A549 (cell line): ENCODE measurements around the gene SH3RF1. TPM values are rescaled to one million over a fixed set of nuclear protein-coding genes. Genes with fewer than 3 reads are reported as not detected.

ENCODE experiments used
- ATAC-seq, 2 experiments: fragments of 200-7000 bp in 1 of 2; fragments of >200 bp in 1 of 2; cut with Nextera tagmentation in 1 of 2; cut with Tn5 transposase in 1 of 2; 3 replicates each; pipeline versions ENCODE4 v1.8.0 to v1.9.1; 2018 to 2020; ENCODE audit warnings: mild to moderate bottlenecking in 1 of 2, moderate library complexity in 1 of 2
- CTCF ChIA-PET: fragments of 300-600 bp; sonication (Branson Sonifier 250); formaldehyde crosslinking; extraction: SDS; loops from one replicate; lab custom pipeline; 2021; ENCODE audit warnings: antibody characterized with exemption, inconsistent platforms; lab: Yijun Ruan, JAX
- POLR2A ChIA-PET: fragments of 350-600 bp; formaldehyde crosslinking; extraction: SDS; loops from one replicate; lab custom pipeline; 2021; ENCODE audit warnings: antibody characterized with exemption, inconsistent platforms; lab: Yijun Ruan, JAX
- DNase-seq, 2 experiments: peaks; one replicate each; pipeline versions ENCODE4 v3.0.0 to v3.0.0-alpha.2; 2011 to 2016; ENCODE audit warnings: low read depth in 1 of 2, low spot score in 1 of 2
- FAIRE-seq: peaks from 2 replicates; lab custom pipeline; 2011; peaks lifted over from hg19 to GRCh38; lab: Jason Lieb, UNC
- H3K27ac ChIP-seq, 2 experiments: fragments of >200 bp; sonication (Bioruptor Twin); formaldehyde crosslinking; 3 replicates each; pipeline ENCODE4 v1.5.1; 2016 to 2017
- H3K4me1 ChIP-seq: fragments of >200 bp; sonication (Bioruptor Twin); formaldehyde crosslinking; 3 replicates; pipeline ENCODE4 v1.6.1; 2016
- H3K4me2 ChIP-seq: fragments of >200 bp; sonication (Bioruptor Twin); formaldehyde crosslinking; 3 replicates; pipeline ENCODE4 v1.6.1; 2016
- H3K4me3 ChIP-seq: fragments of >200 bp; sonication (Bioruptor Twin); formaldehyde crosslinking; 3 replicates; pipeline ENCODE4 v1.5.1; 2016
- H3K9me3 ChIP-seq: fragments of >200 bp; sonication (Bioruptor Twin); formaldehyde crosslinking; 3 replicates; pipeline ENCODE4 v1.6.1; 2016
- ATOH8 ChIP-seq: fragments of 250-450 bp; sonication (Bioruptor Pico); IDR thresholded peaks from 2 replicates; pipeline ENCODE4 v1.5.0; 2020; ENCODE audit warnings: low read depth, mild to moderate bottlenecking, moderate library complexity
- BHLHE40 ChIP-seq: IDR thresholded peaks from 2 replicates; pipeline ENCODE4 v1.6.1; 2012; ENCODE audit warnings: low read depth, low read length, inconsistent platforms
- CBX2 ChIP-seq: fragments of 200-600 bp; sonication (generic); IDR thresholded peaks from 2 replicates; pipeline ENCODE4 v1.6.1; 2016; ENCODE audit warnings: low read depth, mild to moderate bottlenecking, borderline replicate concordance
- CHD2 ChIP-seq: fragments of 150-350 bp; IDR thresholded peaks from 2 replicates; pipeline ENCODE4 v1.6.1; 2014; ENCODE audit warnings: low read length; ENCODE audit not compliant: partially characterized antibody
- CHD4 ChIP-seq: fragments of 200-600 bp; sonication (generic); IDR thresholded peaks from 2 replicates; pipeline ENCODE4 v1.6.1; 2016; ENCODE audit warnings: antibody characterized with exemption, mild to moderate bottlenecking, borderline replicate concordance
- E2F6 ChIP-seq: IDR thresholded peaks from 2 replicates; pipeline ENCODE4 v1.6.1; 2012; ENCODE audit warnings: low read depth, borderline replicate concordance
- ESRRA ChIP-seq: fragments of 150-350 bp; IDR thresholded peaks from 2 replicates; pipeline ENCODE4 v1.6.1; 2014; ENCODE audit warnings: mild to moderate bottlenecking, low read length, borderline replicate concordance
- FOSL2 ChIP-seq, 2 experiments: fragments of 450-650 bp in 1 of 2; fragments of >200 bp in 1 of 2; sonication (Bioruptor Twin) in 1 of 2; formaldehyde crosslinking; IDR thresholded peaks; 2 replicates each; pipeline versions ENCODE4 v1.5.0 to v1.6.1; 2016 to 2020; ENCODE audit warnings: mild to moderate bottlenecking in 1 of 2, moderate library complexity in 1 of 2
- HDAC2 ChIP-seq: fragments of 200-600 bp; sonication (generic); IDR thresholded peaks from 2 replicates; pipeline ENCODE4 v1.6.1; 2016
- POLR2A ChIP-seq: IDR thresholded peaks from 2 replicates; pipeline ENCODE4 v1.6.1; 2012; ENCODE audit warnings: mild to moderate bottlenecking, low read length
- POLR2AphosphoS2 ChIP-seq: conservative IDR thresholded peaks from 2 replicates; pipeline ENCODE4 v1.6.1; 2012; ENCODE audit warnings: low read length, improper control_type of control experiment, inconsistent platforms
- USF2 ChIP-seq: fragments of 450-650 bp; IDR thresholded peaks from 2 replicates; pipeline ENCODE4 v1.6.1; 2014; ENCODE audit warnings: antibody characterized with exemption
- WGBS: methylation state at CpG from one replicate; pipeline ENCODE4 v1.1.6; 2017; ENCODE audit errors: missing lambda C conversion rate; 5-methylcytosine and 5-hydroxymethylcytosine counted together
- polyA plus RNA-seq, 4 experiments: library from polyadenylated mRNA; depleted of rRNA in 3 of 4; stranded (reverse); fragments of >200 nt; fragmentation: RNase III in 1 of 4; extraction: RNeasy Plus Mini Kit Qiagen cat#74134 plus additional on column Dnase treatment in 1 of 4; gene quantifications; 2 replicates in 3 of 4; 3 replicates in 1 of 4; pipeline ENCODE4 v1.2.3, GENCODE V29; 2011 to 2017

SH3RF1 gene
- polyA plus RNA-seq, 2 of the 4 experiments (the other 2 are of a cell fraction) = 8.0 to 15.1 TPM

GRCh38 chr4:169243825-169244609 lies 26.7 kb downstream of the SH3RF1 start (continued):
- TF ChIP-seq E2F6 = no peak
- TF ChIP-seq USF2 = no peak
- no peak for TF ChIP-seq HDAC2

GRCh38 chr4:169241464-169241863 lies 29.3 kb downstream of the SH3RF1 start:
- peaks cover 59% of the 10 kb centered on the region for H3K4me1 ChIP-seq
- ATAC-seq (0 out of 6 replicates have a peak, but pooled peaks of 1 of the 2 experiments have one; percentile 42), FAIRE-seq (no peak), DNase-seq (no peak)
- CTCF ChIA-PET = interaction anchor here (1.1 kb wide), 1 partner anchor 81 kb away, joined by 3 read pairs; no protein-coding TSS in a partner anchor
- TF ChIP-seq FOSL2 (IDR thresholded peaks at IDR 0.05) = no peak
- no peak for TF ChIP-seq FOSL2 (CRISPR knock-in tag; IDR thresholded peaks at IDR 0.05)
- TF ChIP-seq CBX2 = no peak
- no peak for TF ChIP-seq ATOH8 (CRISPR knock-in tag)
- POLR2A ChIA-PET = no interaction called here
- no peak overlapping the region for H3K4me2 ChIP-seq
- H3K9me3 ChIP-seq = no peaks in the 10 kb centered on the region
- peak overlapping the region in 1 of 2 experiments; percentile 60; a peak in 3 of 6 replicates for H3K27ac ChIP-seq
- no peak overlapping the region for H3K4me3 ChIP-seq
- WGBS = 87% methylated on average over 2 of the region's 2 CpGs

GRCh38 chr4:169239221-169239905 lies 31.4 kb downstream of the SH3RF1 start:
- 75% methylated on average over 7 of the region's 7 CpGs for WGBS
- DNase-seq (no peak), FAIRE-seq (no peak), ATAC-seq (no peak)
- no peak for TF ChIP-seq ESRRA
- no peak for TF ChIP-seq POLR2A
- TF ChIP-seq POLR2AphosphoS2 = no peak
- Histone ChIP-seq H3K4me3 (no peak overlapping the region), H3K9me3 (no peaks in the 10 kb centered on the region), H3K4me2 (no peak overlapping the region), H3K27ac (0 out of 6 replicates have a peak overlapping the region, but pooled peaks of 1 of the 2 experiments have one; percentile 25), H3K4me1 (peaks cover 44% of the 10 kb centered on the region)
- ChIA-PET POLR2A (no interaction called here), CTCF (no interaction called here)

- peak in 1 of 2 experiments; percentile 38; a peak in 1 of 6 replicates for ATAC-seq
- peaks cover 38% of the 10 kb centered on the region for H3K4me1 ChIP-seq
- H3K4me3 ChIP-seq = no peak overlapping the region
- no peaks in the 10 kb centered on the region for H3K9me3 ChIP-seq
- no peak overlapping the region for H3K27ac ChIP-seq
- WGBS = 76% methylated on average over 1 of the region's 1 CpG
- DNase-seq = no peak
- ChIA-PET POLR2A (no interaction called here), CTCF (interaction anchor here (1.6 kb wide), 1 partner anchor 9 kb away, joined by 4 read pairs; no protein-coding TSS in a partner anchor)
- TF ChIP-seq BHLHE40 = no peak
- no peak for TF ChIP-seq CHD2
- no peak for TF ChIP-seq CHD4
- no peak for TF ChIP-seq USF2
- no peak overlapping the region for H3K4me2 ChIP-seq
- no peak for FAIRE-seq
Observed at GRCh38 chr4:169238445-169238844, 32.3 kb downstream of the SH3RF1 start.
